Upper lobe of left lung (tissue), 4 donors: ENCODE data around the gene PUSL1.

Source experiments
- EP300 ChIP-seq, 4 donors: sonication (generic); formaldehyde crosslinking; IDR thresholded peaks; one replicate each; pipeline ENCODE4 v1.5.1; 2017; ENCODE audit warnings: antibody characterized with exemption in 4 of 4, control low read depth in 2 of 4
- POLR2A ChIP-seq, 4 donors: fragments of 450-650 bp; IDR thresholded peaks; one replicate each; pipeline ENCODE4 v1.5.1; 2016 to 2017; ENCODE audit warnings: antibody characterized with exemption in 4 of 4, mild to moderate bottlenecking in 2 of 4
- POLR2AphosphoS5 ChIP-seq, 2 donors: sonication (generic); formaldehyde crosslinking; IDR thresholded peaks; one replicate each; pipeline ENCODE4 v1.5.1; 2017; ENCODE audit warnings: antibody characterized with exemption in 2 of 2
- TF ChIP-seq, protein P1 (sequence below), 6 experiments: fragments of 450-650 bp in 4 of 6; fragments of 200-600 bp in 2 of 6; sonication (generic) in 2 of 6; IDR thresholded peaks; one replicate each; pipeline ENCODE4 v1.5.1; 2016 to 2019; ENCODE audit warnings: antibody characterized with exemption in 6 of 6

DNA sequence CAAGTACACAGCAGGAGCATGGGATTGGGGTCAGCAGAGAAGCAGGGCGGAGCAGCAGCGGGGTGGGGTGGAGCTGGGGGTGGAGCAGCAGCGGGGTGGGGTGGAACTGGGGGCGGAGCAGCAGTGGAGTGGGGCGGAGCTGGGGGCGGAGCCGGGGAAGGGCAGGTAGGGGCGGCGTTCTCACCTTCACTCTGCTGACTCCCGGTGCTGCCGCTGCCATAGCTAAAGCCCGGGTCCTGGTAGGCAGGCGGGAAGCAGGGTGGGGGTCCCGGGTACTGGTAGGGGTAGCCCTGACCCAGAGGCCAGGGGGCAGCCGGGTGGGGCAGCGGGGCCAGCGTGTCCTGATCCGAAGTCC is 29.4 kb downstream of the PUSL1 start:
- TF ChIP-seq, protein P1, sequence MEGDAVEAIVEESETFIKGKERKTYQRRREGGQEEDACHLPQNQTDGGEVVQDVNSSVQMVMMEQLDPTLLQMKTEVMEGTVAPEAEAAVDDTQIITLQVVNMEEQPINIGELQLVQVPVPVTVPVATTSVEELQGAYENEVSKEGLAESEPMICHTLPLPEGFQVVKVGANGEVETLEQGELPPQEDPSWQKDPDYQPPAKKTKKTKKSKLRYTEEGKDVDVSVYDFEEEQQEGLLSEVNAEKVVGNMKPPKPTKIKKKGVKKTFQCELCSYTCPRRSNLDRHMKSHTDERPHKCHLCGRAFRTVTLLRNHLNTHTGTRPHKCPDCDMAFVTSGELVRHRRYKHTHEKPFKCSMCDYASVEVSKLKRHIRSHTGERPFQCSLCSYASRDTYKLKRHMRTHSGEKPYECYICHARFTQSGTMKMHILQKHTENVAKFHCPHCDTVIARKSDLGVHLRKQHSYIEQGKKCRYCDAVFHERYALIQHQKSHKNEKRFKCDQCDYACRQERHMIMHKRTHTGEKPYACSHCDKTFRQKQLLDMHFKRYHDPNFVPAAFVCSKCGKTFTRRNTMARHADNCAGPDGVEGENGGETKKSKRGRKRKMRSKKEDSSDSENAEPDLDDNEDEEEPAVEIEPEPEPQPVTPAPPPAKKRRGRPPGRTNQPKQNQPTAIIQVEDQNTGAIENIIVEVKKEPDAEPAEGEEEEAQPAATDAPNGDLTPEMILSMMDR (IDR thresholded peaks at IDR 0.05) = no peak
- TF ChIP-seq POLR2A (IDR thresholded peaks at IDR 0.05) (no peak), POLR2AphosphoS5 (IDR thresholded peaks at IDR 0.05) (no peak), EP300 (IDR thresholded peaks at IDR 0.05) (no peak)
